HEK293 (cell line): ENCODE data around the gene SNRPA1.

Source experiments
- CTCF ChIA-PET: fragments of 350-600 bp; formaldehyde crosslinking; extraction: SDS; loops from one replicate; lab custom pipeline; 2021; ENCODE audit warnings: antibody characterized with exemption; lab: Yijun Ruan, JAX
- POLR2A ChIA-PET: fragments of 300-600 bp; formaldehyde crosslinking; extraction: SDS; loops from one replicate; lab custom pipeline; 2020; ENCODE audit warnings: antibody characterized with exemption, inconsistent platforms; lab: Yijun Ruan, JAX
- H3K27ac ChIP-seq: fragments of 200-500 bp; sonication (Bioruptor generic); 2 replicates; pipeline ENCODE4 v1.5.1; 2014; ENCODE audit warnings: low read depth, low read length, control low read depth, inconsistent platforms; ENCODE audit errors: extremely low read depth
- H3K36me3 ChIP-seq, 2 experiments: fragments of 200-500 bp in 1 of 2; sonication (Bioruptor generic) in 1 of 2; 1 replicate in 1 of 2; 2 replicates in 1 of 2; pipeline ENCODE4 v1.5.1; 2014 to 2017; ENCODE audit warnings: inconsistent platforms in 2 of 2, low read length in 2 of 2; ENCODE audit not compliant: control insufficient read depth in 2 of 2, insufficient read depth in 1 of 2
- H3K4me1 ChIP-seq: fragments of 200-500 bp; sonication (Bioruptor generic); 2 replicates; pipeline ENCODE4 v1.5.1; 2014; ENCODE audit warnings: mild to moderate bottlenecking, low read length, inconsistent platforms; ENCODE audit not compliant: control insufficient read depth, insufficient read depth
- H3K4me3 ChIP-seq: 2 replicates; pipeline ENCODE4 v1.5.1; 2011; ENCODE audit warnings: low read depth, mild to moderate bottlenecking, control low read depth, low read length, moderate library complexity
- H3K9me3 ChIP-seq: fragments of 200-500 bp; sonication (Bioruptor generic); 2 replicates; pipeline ENCODE4 v1.5.1; 2014; ENCODE audit warnings: low read depth, low read length, inconsistent platforms; ENCODE audit not compliant: control insufficient read depth, insufficient read depth
- BCL11B ChIP-seq: fragments of 450-650 bp; formaldehyde crosslinking; IDR thresholded peaks from 2 replicates; pipeline ENCODE4 v1.5.1; 2016; ENCODE audit warnings: low read depth, missing biosample characterization, missing genetic modification characterization
- GFI1B ChIP-seq: fragments of 450-650 bp; formaldehyde crosslinking; IDR thresholded peaks from 2 replicates; pipeline ENCODE4 v1.5.1; 2016; ENCODE audit warnings: missing biosample characterization, missing genetic modification characterization
- GLIS1 ChIP-seq: fragments of 450-650 bp; formaldehyde crosslinking; IDR thresholded peaks from 2 replicates; pipeline ENCODE4 v1.5.1; 2016; ENCODE audit warnings: missing biosample characterization, missing genetic modification characterization
- PATZ1 ChIP-seq: fragments of 450-650 bp; formaldehyde crosslinking; IDR thresholded peaks from 2 replicates; pipeline ENCODE4 v1.5.1; 2016; ENCODE audit warnings: missing biosample characterization, missing genetic modification characterization
- PRDM2 ChIP-seq: fragments of 450-650 bp; formaldehyde crosslinking; IDR thresholded peaks from 2 replicates; pipeline ENCODE4 v1.5.1; 2016; ENCODE audit warnings: missing biosample characterization, missing genetic modification characterization, borderline replicate concordance
- TCF7L2 ChIP-seq: IDR thresholded peaks from 2 replicates; pipeline ENCODE4 v1.6.1; 2011; ENCODE audit warnings: low read depth, mild to moderate bottlenecking, inconsistent platforms, low read length, moderate library complexity, borderline replicate concordance
- ZBTB20 ChIP-seq: fragments of 450-650 bp; formaldehyde crosslinking; IDR thresholded peaks from 2 replicates; pipeline ENCODE4 v1.5.1; 2016; ENCODE audit warnings: missing biosample characterization, missing genetic modification characterization
- ZBTB26 ChIP-seq: fragments of 450-650 bp; formaldehyde crosslinking; optimal IDR thresholded peaks from 2 replicates; pipeline ENCODE3; 2016; ENCODE audit warnings: missing biosample characterization, mild to moderate bottlenecking, missing genetic modification characterization
- ZFHX2 ChIP-seq: fragments of 450-650 bp; formaldehyde crosslinking; conservative IDR thresholded peaks from 2 replicates; pipeline ENCODE4 v1.5.1; 2016; ENCODE audit warnings: missing biosample characterization, missing genetic modification characterization
- ZNF184 ChIP-seq: fragments of 450-650 bp; IDR thresholded peaks from 2 replicates; pipeline ENCODE4 v1.5.1; 2018; ENCODE audit warnings: missing biosample characterization, mild to moderate bottlenecking, missing genetic modification characterization
- ZNF211 ChIP-seq: fragments of 450-650 bp; formaldehyde crosslinking; IDR thresholded peaks from 2 replicates; pipeline ENCODE4 v1.5.1; 2016; ENCODE audit warnings: low read depth, missing biosample characterization, missing genetic modification characterization
- ZNF23 ChIP-seq: fragments of 450-650 bp; formaldehyde crosslinking; IDR thresholded peaks from 2 replicates; pipeline ENCODE4 v1.5.1; 2016; ENCODE audit warnings: missing biosample characterization, missing genetic modification characterization, borderline replicate concordance
- ZNF37A ChIP-seq: fragments of 450-650 bp; IDR thresholded peaks from 2 replicates; pipeline ENCODE4 v1.5.1; 2018; ENCODE audit warnings: missing biosample characterization, missing genetic modification characterization
- ZNF423 ChIP-seq: fragments of 450-650 bp; formaldehyde crosslinking; IDR thresholded peaks from 2 replicates; pipeline ENCODE4 v1.5.1; 2016; ENCODE audit warnings: missing biosample characterization, missing genetic modification characterization
- ZNF521 ChIP-seq: fragments of 450-650 bp; formaldehyde crosslinking; IDR thresholded peaks from 2 replicates; pipeline ENCODE4 v1.5.1; 2017; ENCODE audit warnings: missing biosample characterization, mild to moderate bottlenecking, missing genetic modification characterization
- ZNF529 ChIP-seq: fragments of 450-650 bp; formaldehyde crosslinking; IDR thresholded peaks from 2 replicates; pipeline ENCODE4 v1.5.1; 2017; ENCODE audit warnings: missing genetic modification characterization, missing biosample characterization; ENCODE audit not compliant: insufficient replicate concordance
- ZNF670 ChIP-seq: fragments of 450-650 bp; formaldehyde crosslinking; IDR thresholded peaks from 2 replicates; pipeline ENCODE4 v1.5.1; 2016; ENCODE audit warnings: missing biosample characterization, missing genetic modification characterization, low read depth
- ZSCAN23 ChIP-seq: fragments of 450-650 bp; formaldehyde crosslinking; IDR thresholded peaks from 2 replicates; pipeline ENCODE4 v1.5.1; 2016; ENCODE audit warnings: missing biosample characterization, missing genetic modification characterization

Gene SNRPA1

GRCh38 chr15:101315736-101316135 lies 20.7 kb upstream of the SNRPA1 start:
- no peak for TF ChIP-seq ZNF529 (tag by site-specific recombination)
- TF ChIP-seq ZNF184 (tag by site-specific recombination), result no peak
- TF ChIP-seq GFI1B, result no peak
- TF ChIP-seq ZNF521, result no peak
- no peak for TF ChIP-seq ZNF37A
- TF ChIP-seq ZNF23, result no peak
- no peak for TF ChIP-seq ZBTB26 (tag by site-specific recombination)
- TF ChIP-seq PATZ1 (tag by site-specific recombination), result no peak
- TF ChIP-seq ZNF670, result no peak
- TF ChIP-seq BCL11B (tag by site-specific recombination), result no peak
- no peak for TF ChIP-seq PRDM2 (tag by site-specific recombination)
- no peak for TF ChIP-seq ZBTB20 (tag by site-specific recombination)
- TF ChIP-seq ZFHX2 (tag by site-specific recombination), result no peak
- TF ChIP-seq ZNF211 (tag by site-specific recombination), result no peak
- TF ChIP-seq ZSCAN23 (tag by site-specific recombination), result no peak
- TF ChIP-seq GLIS1 (tag by site-specific recombination), result no peak
- no peak for TF ChIP-seq TCF7L2
- no peak for TF ChIP-seq ZNF423 (tag by site-specific recombination)
- no peak overlapping the region for H3K4me3 ChIP-seq
- no peaks in the 10 kb centered on the region for H3K9me3 ChIP-seq
- ChIA-PET CTCF (interaction anchor here (0.6 to 2.3 kb wide), 3 partner anchors 14 to 26 kb away, joined by 3 to 15 read pairs (median 4); no protein-coding TSS in a partner anchor), POLR2A (no interaction called here)
- H3K36me3 ChIP-seq, result peaks cover 13 to 55% of the 10 kb centered on the region in 2 experiments; a peak in 2 of 3 replicates
- no peak overlapping the region for H3K27ac ChIP-seq
- no peaks in the 10 kb centered on the region for H3K4me1 ChIP-seq
